SKM-1 treated with dmso at 0.1 percent for 144 hours (cell line): ENCODE results near the gene ACBD6.
A peak's percentile ranks its signal among the peaks of the same experiment; 100 is the strongest.

ENCODE experiments used
- DNase-seq: peaks from one replicate; lab custom pipeline; 2025; ENCODE audit not compliant: unreplicated experiment; lab: John Stamatoyannopoulos, UW

The ACBD6 gene

DNA sequence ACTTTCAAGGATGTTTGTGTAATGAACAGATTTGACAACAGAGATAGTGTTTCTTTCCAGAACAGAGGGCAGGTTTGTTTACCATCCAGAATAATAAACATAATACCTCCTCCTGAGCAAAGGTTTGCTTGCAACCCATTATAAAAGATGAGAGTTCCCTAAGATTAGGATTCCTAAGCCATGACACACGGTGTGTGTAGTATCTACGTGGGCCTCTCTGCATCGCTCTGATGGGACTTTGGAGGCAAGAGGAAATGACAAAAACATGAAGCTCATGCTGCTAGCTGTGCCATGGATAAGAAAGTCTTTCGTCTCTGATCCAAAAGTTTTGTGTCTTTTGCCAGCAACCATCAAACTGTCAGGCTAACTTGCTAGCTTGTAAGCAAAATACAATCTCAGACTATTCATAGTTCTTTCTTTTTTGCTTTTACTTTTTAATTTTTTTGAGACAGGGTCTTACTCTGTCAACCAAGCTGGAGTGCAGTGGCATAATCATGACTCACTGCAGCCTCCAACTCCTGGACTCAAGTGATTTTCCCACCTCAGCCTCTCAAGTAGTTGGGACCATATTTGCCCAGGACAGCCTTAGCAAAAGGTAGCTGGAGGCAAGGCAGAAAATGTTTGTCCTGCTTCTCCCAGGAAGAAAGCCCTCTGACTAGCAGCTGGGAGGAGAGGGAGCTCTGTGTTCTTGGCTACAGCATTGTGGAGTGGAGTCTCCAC lies 191.2 kb downstream of the ACBD6 start:
- DNase-seq = no peak

DNA sequence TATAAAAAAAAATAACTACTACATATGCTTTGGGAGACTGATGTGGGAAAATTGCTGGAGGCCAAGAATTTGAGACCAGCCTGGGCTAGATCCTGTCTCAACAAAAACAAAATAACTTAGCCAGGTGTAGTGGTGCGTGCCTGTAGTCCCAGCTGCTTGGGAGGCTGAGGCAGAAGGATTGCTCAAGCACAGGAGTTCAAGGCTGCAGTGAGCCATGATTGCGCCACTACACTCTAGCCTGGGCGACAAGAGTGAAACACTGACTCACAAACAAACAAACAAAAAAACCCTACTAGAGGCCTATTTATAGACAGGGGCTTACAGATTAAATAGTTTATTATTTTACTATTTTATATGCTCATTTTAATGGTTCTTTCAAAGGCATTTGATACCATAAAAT lies 192.3 kb downstream of the ACBD6 start:
- DNase-seq = no peak

DNA sequence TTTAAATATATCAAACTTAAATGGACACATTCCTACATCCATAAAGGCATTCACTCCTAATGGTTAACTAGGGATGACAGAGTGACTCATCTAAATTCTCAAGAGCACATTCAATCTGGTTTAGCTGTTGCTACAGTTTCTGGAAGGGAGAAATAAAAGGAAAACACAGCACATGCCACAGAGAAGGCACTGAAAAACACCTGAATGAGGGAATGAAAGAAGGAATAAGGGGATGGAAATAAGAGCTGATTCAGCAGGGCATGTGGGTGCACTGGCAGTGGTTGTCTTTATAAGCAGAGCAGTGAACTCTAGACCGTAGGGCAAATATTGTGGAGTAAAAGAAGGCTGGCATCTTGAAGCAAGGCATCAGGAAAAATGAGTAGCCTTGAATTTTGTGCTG lies 193.0 kb downstream of the ACBD6 start:
- DNase-seq = no peak

DNA sequence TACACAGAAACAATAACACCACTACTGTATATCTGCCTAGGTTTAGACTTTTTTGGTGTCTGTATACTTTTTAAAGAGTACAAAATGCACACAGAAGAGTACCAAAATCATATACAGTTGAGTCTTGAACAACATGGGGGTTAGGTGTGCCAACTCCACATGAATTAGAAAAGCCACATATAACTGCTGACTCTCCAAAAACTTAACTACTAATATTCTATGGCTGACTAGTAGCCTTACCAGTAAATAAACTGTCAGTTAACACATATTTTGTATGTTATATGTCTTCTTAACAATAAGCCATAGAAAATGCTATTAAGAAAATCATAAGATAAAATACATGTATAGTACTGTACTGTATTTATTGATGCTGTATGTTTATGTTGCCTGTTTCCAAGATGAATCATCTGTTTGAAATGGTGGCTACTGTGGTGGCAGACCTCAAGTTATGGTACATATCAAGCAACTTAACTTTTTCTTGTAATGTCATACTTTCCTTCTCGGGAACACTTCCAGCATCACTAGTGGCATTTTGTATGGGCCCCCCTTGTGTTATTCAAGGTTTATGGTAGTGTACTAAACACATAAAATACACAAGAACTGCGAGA lies 201.1 kb downstream of the ACBD6 start:
- no peak for DNase-seq

DNA sequence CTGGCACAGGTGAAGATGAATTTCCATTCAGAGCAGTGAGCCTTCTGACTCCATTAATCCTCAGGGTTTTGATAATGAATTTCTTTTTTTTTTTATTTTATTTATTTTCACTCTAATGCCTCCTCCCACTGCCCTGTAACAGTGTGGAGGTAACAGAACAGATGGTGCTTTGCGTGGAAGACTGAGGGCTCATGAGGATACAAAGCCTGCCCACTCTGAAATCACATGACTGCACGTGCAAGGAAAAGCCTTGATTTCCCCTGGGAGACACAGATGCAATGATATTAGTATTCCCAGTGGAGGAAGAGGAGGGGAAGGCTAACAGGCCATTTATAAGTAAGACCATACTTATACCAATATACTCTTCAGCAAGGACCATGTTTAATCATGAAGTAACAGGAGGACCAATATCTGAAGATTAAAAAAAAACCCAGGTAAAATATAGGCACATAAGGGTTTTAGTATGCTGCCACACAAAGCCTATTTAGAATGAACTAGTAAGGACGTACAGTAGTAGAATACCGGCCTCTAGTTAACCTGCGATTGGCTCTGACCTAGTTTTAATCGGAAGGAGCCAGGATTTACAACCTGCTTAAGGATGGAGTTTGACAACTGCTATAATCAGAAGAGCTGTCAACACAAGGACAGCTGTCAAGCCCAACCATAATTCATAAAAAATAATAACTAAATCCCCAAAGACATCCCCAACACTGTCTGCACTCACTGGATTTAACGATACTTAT lies 202.7 kb downstream of the ACBD6 start:
- no peak for DNase-seq

DNA sequence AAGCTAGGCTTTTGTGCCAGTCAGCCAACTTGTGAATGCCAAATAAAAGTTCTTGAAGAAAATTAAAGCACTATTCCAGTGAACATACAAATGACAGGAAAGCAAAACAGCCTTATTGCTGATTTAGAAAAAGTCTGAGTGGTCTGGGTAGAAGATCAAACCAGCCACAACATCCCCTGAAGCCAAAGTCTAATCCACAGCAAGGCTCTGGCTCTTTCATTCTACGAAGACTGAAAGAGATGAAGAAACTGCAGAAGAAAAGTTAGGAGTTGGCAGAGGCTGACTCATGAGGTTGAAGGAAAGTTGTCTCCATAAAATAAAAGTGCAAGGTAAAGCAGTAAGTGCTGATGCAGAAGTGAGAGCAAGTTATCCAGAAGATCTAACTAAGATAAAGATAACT lies 206.4 kb downstream of the ACBD6 start:
- no peak for DNase-seq

DNA sequence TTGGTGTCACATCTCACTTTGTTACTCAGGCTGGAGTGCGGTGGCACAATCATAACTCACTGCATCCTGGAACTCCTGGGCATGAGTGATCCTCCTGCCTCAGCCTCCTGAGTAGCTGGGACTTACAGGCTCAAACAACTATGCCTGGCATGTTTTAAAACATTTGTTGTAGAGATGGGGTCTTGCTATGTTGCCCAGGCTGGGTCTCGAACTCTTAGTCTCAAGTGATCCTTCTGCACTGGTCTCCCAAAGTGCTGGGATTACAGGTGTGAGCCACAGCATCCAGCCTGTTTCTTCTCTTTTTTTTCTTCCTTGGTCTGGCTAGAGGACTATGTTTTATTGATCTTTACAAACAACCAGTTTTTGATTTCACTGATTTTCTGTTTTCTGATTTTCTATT lies 207.7 kb downstream of the ACBD6 start:
- no peak for DNase-seq

DNA sequence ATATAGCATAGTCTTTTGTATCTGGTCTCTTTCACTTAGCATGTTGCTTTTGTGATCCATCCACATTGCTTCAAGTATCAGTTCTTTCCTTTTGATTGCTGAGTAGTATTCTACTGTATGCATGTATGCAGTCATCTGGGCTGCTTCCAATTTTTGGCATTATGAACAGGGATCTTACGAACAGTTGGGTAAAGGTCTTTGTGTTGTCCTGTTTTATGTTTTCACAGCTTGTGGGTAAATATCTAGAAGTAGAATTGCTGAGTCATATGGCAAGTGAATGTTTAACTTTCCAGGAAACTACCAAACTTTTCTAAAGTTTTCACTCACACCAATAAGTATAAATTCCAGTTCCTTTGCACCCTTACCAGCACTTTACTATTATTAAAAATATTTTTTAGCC lies 211.4 kb downstream of the ACBD6 start:
- no peak for DNase-seq

DNA sequence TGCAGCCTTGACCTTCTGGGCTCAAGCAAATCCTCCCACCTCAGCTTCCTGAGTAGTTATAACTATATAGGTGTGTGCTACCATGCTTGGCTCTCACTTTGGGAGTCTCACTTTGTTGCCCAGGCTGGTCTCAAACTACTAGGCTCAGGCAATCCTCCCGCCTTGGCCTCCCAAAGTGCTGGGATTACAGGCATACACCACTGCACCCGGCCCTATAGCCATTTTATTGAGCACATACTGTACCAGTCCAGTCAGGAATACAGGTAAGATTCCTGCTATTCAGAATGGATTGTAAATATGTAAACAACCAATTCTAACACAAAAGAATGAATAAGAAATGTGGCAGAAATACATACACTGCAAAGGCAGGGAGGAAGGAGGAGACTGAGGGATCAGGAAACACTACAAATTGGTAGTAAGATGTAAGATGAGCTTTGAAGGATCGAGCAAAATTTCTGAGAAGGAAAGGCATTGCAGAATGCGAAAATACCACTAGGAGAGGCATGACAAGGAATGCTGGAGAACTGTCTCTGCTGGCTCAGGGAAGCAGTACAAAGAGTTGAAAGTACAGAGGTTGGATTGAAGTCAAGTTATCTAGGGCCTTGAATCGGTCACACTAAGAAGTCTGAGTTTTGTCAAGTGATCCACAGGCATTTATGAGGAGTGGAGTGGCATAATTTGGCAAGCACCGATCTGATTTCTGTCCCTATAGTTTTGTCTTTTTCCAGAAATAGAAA lies 211.9 kb downstream of the ACBD6 start:
- no peak for DNase-seq

DNA sequence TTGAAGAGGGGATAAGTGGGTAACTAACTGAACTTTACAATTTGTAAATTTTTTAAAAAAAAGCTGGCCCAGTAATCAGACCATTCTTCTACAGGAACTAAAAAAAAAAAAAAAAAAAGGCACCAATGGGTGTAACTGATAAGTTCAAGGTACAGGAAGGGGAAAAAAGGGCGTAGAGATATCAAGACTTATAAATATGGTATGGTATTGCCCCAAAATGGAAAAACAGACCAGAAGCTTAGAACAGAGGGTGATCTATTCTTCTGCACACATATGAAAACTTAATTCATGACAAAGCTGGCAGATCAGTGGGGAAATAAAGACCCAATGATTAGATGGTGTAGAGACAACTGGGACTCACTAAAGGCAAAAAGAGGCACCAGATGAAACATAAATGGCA lies 213.4 kb downstream of the ACBD6 start:
- no peak for DNase-seq

DNA sequence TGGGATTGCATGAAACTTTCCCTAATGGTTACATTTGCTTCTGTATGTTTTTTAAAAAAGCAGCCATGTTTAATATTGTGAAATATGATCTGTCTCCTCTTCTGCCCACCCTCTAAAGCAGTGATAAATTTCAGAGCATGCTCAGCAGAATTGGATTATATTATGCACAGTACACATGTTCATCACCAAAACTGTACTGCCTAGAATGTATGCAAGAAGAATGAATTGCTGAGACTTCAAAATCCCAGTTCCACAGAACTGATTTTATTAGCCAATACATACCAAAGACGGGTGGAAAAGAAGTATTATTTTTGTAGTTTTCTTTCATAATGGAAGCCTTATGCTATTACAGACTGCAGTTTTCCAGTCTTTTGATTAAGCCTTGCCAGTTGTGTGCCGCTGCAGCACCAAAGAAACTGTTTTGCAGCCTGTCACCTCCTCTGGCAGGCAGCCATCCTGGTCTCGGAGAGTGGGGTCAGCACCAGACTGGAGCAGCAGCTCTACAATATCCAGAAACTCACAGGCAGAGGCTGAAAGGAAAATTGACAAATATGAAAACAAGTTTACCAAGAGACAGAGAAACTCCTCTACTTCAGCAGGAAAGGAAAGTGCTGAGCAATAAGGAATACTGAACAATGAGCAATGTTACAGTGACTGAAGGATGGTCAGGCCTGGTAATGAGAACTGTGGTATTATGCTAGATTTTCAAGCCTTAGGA lies 214.2 kb downstream of the ACBD6 start:
- no peak for DNase-seq

DNA sequence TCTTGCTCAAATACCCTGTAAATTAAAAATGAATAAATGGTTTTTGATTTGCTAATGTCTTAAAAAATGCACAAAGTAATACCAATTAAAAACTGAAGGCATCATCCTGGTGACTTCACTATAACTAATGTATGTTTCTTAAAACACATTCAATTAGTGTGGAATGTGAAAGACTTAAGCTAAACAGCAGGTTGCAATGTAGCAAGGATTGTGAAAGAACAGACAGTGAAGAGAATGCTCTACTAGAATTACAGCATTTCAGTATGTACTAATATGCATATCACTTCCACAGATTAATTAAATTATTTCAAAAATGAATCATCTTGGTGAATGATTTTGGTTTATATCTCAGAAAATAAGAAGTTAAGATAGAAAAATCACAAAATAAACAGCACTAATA lies 216.0 kb downstream of the ACBD6 start:
- DNase-seq = no peak

DNA sequence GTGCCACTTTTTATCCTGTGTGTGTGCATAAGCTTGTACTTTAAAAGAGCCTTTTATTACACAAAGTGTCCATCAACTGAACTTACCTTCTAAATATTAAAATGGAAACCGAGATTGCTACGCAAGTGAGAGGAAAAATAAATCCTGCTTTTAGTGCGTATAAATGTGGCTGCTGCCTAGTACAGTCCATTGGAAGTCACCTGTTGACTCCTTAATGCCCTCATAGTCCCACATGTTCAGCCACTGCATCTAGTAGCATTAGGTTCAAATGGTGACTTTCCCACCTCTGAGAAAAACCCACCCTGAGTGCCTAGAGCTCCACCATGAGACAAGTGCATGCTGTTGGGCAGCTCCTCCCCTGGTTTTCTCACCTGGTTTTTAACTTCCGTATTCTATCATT lies 219.3 kb downstream of the ACBD6 start:
- DNase-seq = no peak

DNA sequence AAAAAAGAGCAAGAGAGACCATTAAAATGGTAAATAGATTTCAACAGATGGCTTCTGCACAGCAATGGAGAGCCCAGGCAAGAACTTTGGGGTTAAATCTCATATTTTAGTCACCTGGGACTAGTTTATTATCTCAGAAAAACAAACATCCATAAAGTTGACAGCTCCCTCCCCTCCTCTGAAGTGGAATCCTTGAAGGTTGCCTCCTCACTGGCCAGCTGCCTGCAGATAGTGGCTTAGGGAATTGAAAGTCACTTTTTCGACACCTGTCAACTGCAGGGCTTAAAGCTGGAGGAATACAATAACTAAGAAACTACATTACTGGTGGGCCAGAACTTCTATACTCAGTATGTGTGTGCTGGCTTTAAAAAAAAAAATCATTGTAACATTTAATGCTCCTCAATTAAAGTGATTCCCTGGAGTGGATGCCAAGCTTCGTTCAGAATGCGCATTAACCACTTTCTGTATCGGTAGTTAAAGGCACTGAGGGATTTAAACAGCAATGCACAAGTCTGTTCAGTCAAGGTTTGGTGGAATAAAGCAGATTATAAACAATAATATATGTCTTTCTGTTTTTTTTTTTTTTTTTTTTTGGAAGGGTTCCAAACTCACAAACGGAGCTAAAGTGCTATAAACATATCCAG lies 219.9 kb downstream of the ACBD6 start:
- DNase-seq = no peak

DNA sequence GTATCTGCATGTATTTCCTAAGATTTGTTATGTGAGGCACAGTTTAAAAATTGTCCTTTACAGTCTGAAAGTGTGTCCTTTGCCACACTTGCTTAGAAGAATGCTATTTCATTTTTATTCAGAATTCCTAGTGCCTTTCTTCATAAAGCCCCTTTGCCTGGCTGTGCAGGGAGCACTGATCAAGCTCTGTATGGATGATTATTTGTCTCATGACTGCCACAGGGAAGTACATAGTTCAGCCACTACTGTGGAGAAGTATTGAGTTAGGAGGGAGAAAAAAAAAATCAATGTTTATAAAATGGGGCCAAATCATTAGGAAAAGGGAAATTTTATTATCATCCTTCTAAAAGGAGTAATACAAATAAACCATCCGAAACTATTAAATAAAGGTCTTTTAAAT lies 220.9 kb downstream of the ACBD6 start:
- no peak for DNase-seq

DNA sequence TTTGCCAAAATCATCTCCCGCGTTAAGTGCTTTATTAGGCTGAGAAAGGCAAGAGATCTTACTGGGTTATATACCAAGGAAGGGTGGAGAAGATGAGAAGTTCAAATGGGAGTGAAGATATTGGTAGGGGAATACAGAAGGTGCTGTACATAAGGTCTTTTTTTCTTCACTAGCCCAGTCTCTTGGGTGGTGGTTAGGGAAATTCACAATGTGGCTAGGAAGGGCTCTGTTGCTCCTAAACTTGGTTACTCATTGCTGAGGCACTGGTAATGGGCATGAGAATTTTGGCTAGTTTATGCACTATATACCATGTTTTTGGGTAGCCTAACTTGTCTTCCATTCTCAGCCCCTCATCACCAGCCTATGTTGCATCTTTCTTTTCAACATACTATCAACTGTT lies 221.8 kb downstream of the ACBD6 start:
- DNase-seq = no peak

DNA sequence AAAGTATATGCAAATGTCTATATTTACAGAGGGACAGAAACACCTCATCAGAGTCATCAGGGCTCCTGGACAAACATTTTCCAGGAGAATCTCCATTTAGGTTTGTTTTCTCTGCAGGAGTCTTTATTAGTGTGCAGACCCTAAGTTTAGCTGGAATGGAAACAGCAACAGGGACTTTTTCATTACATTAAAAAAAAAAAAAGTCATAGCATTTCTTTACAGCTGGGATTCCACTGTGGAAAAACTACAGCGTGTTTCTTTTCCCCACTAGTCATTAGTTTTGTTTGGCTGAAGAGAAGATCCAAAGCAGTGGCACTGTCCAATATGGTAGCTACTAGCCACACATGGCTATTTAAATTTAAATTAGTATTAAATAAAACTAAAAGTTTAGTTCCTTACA lies 222.7 kb downstream of the ACBD6 start:
- DNase-seq = no peak

DNA sequence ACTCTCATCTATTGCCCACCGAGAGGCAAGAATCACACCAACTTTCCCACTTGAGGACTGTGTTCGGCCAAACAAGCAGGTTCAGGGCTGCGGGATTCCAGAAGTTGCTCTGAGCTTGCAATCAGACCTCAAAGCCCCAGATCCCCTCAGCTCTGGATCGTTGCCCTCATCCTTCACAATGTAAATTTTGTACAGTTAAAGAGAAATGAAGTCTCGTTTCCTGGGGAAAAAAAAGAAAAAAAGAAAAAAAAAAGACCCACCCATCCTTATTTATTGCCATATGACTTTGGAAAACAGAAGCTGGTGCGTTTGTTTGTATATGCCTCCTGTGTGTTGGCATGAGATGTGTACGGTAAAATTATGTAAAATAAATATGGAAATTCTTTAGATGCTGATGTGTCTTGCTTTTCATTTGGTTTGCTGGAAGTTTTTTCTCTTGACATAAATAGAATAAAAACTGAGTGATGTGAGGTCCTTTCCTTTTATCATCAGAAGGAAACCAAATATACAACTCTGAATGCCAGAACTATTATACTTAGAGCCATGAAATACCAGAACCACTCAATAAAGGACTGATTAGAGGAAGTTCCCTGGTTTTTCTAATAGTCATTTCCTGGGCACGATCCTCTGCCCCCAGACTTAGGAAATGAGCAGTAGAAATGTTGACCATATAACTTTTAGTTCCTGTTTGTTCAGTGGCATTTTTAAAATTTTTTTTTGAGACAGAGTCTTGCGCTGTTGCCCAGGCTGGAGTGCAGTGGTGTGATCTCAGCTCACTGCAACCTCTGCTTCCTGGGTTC lies 223.6 kb downstream of the ACBD6 start:
- peak; percentile 92 for DNase-seq

DNA sequence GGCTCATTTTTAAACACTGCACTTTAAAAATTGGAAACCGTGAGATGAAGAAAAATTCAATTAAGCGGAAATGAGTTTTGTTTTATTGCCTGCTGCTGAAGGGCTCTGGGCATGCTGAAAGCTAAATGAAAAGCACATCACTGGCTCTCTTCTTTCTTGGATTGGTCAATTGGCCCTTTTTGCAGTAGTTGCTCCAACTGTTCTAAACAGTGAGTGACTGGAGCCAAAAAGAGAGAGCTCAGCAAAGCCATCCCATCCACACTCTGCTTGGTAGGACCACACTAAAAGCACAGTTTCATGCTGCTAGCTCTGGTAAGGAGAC lies 224.2 kb downstream of the ACBD6 start:
- no peak for DNase-seq
